K562 treated with DMSO at 1 percent for 12 hours (cell line): ENCODE measurements around the gene KHDC3L. TPM values are rescaled to one million over a fixed set of nuclear protein-coding genes. Genes with fewer than 3 reads are reported as not detected.

Source experiments
- total RNA-seq: library from RNA; unstranded; fragments of 300-600 nt; gene quantifications from 2 replicates; pipeline ENCODE4 v1.2.3, GENCODE V29; 2022; ENCODE audit not compliant: insufficient read depth

Gene KHDC3L, protein sequence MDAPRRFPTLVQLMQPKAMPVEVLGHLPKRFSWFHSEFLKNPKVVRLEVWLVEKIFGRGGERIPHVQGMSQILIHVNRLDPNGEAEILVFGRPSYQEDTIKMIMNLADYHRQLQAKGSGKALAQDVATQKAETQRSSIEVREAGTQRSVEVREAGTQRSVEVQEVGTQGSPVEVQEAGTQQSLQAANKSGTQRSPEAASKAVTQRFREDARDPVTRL
- not detected in 2 replicates for total RNA-seq

GRCh38 chr6:73362358-73362757 lies at the start of gene KHDC3L:
Gene KHDC3L (plus strand): TSS chr6:73362658. CDS start chr6:73362730, 72 bp downstream.

GRCh38 chr6:73353636-73354593 lies 8.5 kb upstream of the KHDC3L start, which contains the start of gene DPPA5:
Gene DPPA5 (minus strand): TSS chr6:73354276. CDS start chr6:73354225, 51 bp downstream.

GRCh38 chr6:73369563-73369962 lies 7.1 kb downstream of the KHDC3L start, which contains the start of gene OOEP:
Gene OOEP (minus strand): TSS chr6:73369897. CDS start chr6:73369792, 105 bp downstream.

DNA sequence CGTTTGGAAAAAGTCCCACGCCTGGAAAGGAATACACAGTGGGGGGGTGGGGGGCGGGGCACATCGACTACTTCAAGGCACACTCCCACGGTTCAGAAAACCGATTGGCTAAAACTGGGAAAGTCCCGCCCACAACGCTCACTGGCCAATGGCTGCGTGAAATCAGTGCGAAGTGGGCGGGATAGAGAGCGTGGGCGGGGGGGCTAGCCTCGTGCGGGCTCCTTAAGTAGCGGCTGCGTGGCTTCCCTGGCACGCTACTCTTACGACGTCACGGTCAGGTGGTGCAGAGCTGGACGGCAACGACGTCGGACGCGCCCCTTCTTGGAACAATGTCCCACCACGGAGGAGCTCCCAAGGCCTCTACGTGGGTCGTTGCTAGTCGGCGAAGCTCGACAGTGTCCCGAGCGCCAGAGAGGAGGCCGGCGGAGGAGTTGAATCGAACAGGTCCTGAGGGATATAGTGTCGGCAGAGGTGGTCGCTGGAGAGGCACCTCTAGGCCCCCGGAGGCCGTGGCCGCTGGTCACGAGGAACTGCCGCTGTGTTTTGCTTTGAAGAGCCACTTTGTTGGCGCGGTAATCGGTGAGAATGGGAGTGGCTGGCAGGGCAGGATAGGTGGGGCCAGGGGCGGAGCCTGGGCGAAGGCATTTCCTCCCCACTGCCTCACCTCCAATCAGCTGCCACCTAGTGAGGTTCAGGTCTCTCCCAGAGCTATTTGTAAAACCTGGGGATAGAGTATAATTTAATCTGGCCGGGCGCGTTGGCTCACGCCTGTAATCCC lies 32.3 kb downstream of the KHDC3L start, which contains the start of gene DDX43:
TSS of gene DDX43 (plus strand) at position 252 of the 778 bp plus-strand sequence. CDS start at position 330, 78 bp downstream.

Other genes with a start within 250 kb of the KHDC3L start
- gene KHDC1L, start 137.2 kb upstream of the KHDC3L start, total RNA-seq = not detected in 2 replicates
- gene KHDC1, start 99.5 kb upstream of the KHDC3L start, total RNA-seq = 12.0 and 12.3 TPM in 2 replicates
- not detected in 2 replicates for gene DPPA5, start 8.4 kb upstream of the KHDC3L start, total RNA-seq
- not detected in 2 replicates for gene OOEP, start 7.2 kb downstream of the KHDC3L start, total RNA-seq
- 1.4 TPM in 1 of 2 replicates, not detected in the other for gene DDX43, start 32.2 kb downstream of the KHDC3L start, total RNA-seq
- 0.33 TPM in 1 of 2 replicates, not detected in the other for gene CGAS, start 89.6 kb downstream of the KHDC3L start, total RNA-seq
- 14.3 and 37.6 TPM in 2 replicates for gene MTO1, start 99.1 kb downstream of the KHDC3L start, total RNA-seq
- gene EEF1A1, start 158.4 kb downstream of the KHDC3L start, total RNA-seq = 18,341 and 19,044 TPM in 2 replicates